ENCODE data around the gene PAPSS1.

DNA sequence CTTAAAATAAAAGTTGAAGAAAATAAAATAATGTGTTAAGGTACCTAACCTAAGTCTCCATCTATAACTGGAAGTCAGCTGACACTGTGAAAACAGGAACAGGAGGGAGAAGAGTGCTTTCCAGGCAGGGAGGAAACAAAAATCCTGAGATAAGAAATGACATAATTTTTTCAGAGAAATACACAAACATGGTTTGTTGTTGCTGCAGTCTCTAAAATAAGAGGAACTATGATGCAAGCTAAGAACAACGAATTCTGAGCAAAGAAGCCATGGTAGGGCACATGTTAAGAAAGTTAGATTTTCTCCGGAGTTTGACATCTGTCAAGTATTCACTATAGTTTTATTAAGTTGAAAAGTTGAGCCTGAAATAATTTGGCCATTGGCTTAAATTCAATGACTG, 26.9 kb downstream of the PAPSS1 start:
- TF ChIP-seq, protein P1, sequence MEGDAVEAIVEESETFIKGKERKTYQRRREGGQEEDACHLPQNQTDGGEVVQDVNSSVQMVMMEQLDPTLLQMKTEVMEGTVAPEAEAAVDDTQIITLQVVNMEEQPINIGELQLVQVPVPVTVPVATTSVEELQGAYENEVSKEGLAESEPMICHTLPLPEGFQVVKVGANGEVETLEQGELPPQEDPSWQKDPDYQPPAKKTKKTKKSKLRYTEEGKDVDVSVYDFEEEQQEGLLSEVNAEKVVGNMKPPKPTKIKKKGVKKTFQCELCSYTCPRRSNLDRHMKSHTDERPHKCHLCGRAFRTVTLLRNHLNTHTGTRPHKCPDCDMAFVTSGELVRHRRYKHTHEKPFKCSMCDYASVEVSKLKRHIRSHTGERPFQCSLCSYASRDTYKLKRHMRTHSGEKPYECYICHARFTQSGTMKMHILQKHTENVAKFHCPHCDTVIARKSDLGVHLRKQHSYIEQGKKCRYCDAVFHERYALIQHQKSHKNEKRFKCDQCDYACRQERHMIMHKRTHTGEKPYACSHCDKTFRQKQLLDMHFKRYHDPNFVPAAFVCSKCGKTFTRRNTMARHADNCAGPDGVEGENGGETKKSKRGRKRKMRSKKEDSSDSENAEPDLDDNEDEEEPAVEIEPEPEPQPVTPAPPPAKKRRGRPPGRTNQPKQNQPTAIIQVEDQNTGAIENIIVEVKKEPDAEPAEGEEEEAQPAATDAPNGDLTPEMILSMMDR (conservative IDR thresholded peaks at IDR 0.05; ENCODE audit: low read depth in 2 of 2): no peak
- no peak for TF ChIP-seq EZH2 (IDR thresholded peaks at IDR 0.05; ENCODE audit: low read depth, unreplicated experiment)
